IPS-15b (cell line): ENCODE data around the gene ERLEC1.
A peak's percentile ranks its signal among the peaks of the same experiment; 100 is the strongest.
"Not testable (repeated sequence)": the region's sequence is repeated elsewhere in the genome, so short reads cannot be mapped to it uniquely, and the experiment has no call there.

Source experiments
- H3K27me3 ChIP-seq: one replicate; pipeline ENCODE4 v1.6.1; 2013; ENCODE audit warnings: low read length; ENCODE audit not compliant: control insufficient read depth, insufficient read depth
- H3K36me3 ChIP-seq: one replicate; pipeline ENCODE4 v1.6.1; 2013; ENCODE audit warnings: low read length; ENCODE audit not compliant: control insufficient read depth, insufficient read depth
- H3K4me1 ChIP-seq: one replicate; pipeline ENCODE4 v1.6.1; 2013; ENCODE audit warnings: mild to moderate bottlenecking, low read length; ENCODE audit not compliant: control insufficient read depth, insufficient read depth
- H3K4me3 ChIP-seq: one replicate; pipeline ENCODE4 v1.5.1; 2013; ENCODE audit warnings: low read depth, low read length
- H3K9ac ChIP-seq: one replicate; pipeline ENCODE4 v1.6.1; 2013; ENCODE audit warnings: low read depth, mild to moderate bottlenecking, low read length
- H3K9me3 ChIP-seq: one replicate; pipeline ENCODE4 v1.6.1; 2013; ENCODE audit warnings: mild to moderate bottlenecking, low read length; ENCODE audit not compliant: control insufficient read depth, insufficient read depth

The ERLEC1 gene

GRCh38 chr2:53848062-53848461 is 61.2 kb downstream of the ERLEC1 start:
- no peaks in the 10 kb centered on the region for H3K9me3 ChIP-seq
- no peaks in the 10 kb centered on the region for H3K36me3 ChIP-seq
- H3K9ac ChIP-seq = no peak overlapping the region
- no peaks in the 10 kb centered on the region for H3K4me1 ChIP-seq
- H3K4me3 ChIP-seq = no peak overlapping the region
- H3K27me3 ChIP-seq = no peaks in the 10 kb centered on the region

GRCh38 chr2:53851052-53851757 is 64.4 kb downstream of the ERLEC1 start:
- H3K4me3 ChIP-seq, H3K36me3 ChIP-seq: not testable (repeated sequence)

GRCh38 chr2:53852532-53852931 is 65.7 kb downstream of the ERLEC1 start:
- H3K36me3 ChIP-seq = no peaks in the 10 kb centered on the region
- no peak overlapping the region for H3K9ac ChIP-seq
- H3K9me3 ChIP-seq = no peaks in the 10 kb centered on the region
- H3K4me1 ChIP-seq = no peaks in the 10 kb centered on the region
- no peak overlapping the region for H3K4me3 ChIP-seq
- no peaks in the 10 kb centered on the region for H3K27me3 ChIP-seq

More at GRCh38 chr2:53851052-53851757, 64.4 kb downstream of the ERLEC1 start:
- H3K27me3 ChIP-seq, H3K9me3 ChIP-seq, H3K9ac ChIP-seq, H3K4me1 ChIP-seq: not testable (repeated sequence)

- H3K36me3 ChIP-seq = no peaks in the 10 kb centered on the region
- H3K4me3 ChIP-seq = no peak overlapping the region
- H3K4me1 ChIP-seq = no peaks in the 10 kb centered on the region
- H3K9me3 ChIP-seq = no peaks in the 10 kb centered on the region
- no peak overlapping the region for H3K9ac ChIP-seq
- no peaks in the 10 kb centered on the region for H3K27me3 ChIP-seq
Measured at GRCh38 chr2:53854678-53855077, 67.8 kb downstream of the ERLEC1 start.

GRCh38 chr2:53856272-53856671 is 69.4 kb downstream of the ERLEC1 start:
- no peak overlapping the region for H3K9ac ChIP-seq
- H3K9me3 ChIP-seq = no peaks in the 10 kb centered on the region
- H3K4me3 ChIP-seq = no peak overlapping the region
- H3K4me1 ChIP-seq = peaks cover 5% of the 10 kb centered on the region
- H3K36me3 ChIP-seq = no peaks in the 10 kb centered on the region
- H3K27me3 ChIP-seq = no peaks in the 10 kb centered on the region

GRCh38 chr2:53859206-53860181 is 72.7 kb downstream of the ERLEC1 start, which contains the start of gene GPR75:
TSS of gene GPR75 (minus strand) at chr2:53859967. CDS start at chr2:53854756, 5,211 bp downstream.
- H3K9ac ChIP-seq = peak within 1 kb of the TSS; percentile 61
- H3K36me3 ChIP-seq = no peaks in the 10 kb centered on the region
- peak within 1 kb of the TSS; percentile 56 for H3K4me3 ChIP-seq
- H3K4me1 ChIP-seq = peaks cover 5% of the 10 kb centered on the region
- H3K27me3 ChIP-seq = no peaks in the 10 kb centered on the region
- H3K9me3 ChIP-seq = no peaks in the 10 kb centered on the region

GRCh38 chr2:53861824-53862223 is 75.0 kb downstream of the ERLEC1 start:
- no peak overlapping the region for H3K9ac ChIP-seq
- H3K36me3 ChIP-seq = no peaks in the 10 kb centered on the region
- H3K27me3 ChIP-seq = no peaks in the 10 kb centered on the region
- no peak overlapping the region for H3K4me3 ChIP-seq
- peaks cover 5% of the 10 kb centered on the region for H3K4me1 ChIP-seq
- no peaks in the 10 kb centered on the region for H3K9me3 ChIP-seq

GRCh38 chr2:53863538-53864227 is 76.8 kb downstream of the ERLEC1 start:
- Histone ChIP-seq H3K4me1 (peaks cover 5% of the 10 kb centered on the region), H3K27me3 (no peaks in the 10 kb centered on the region), H3K4me3 (no peak overlapping the region), H3K9me3 (no peaks in the 10 kb centered on the region), H3K9ac (no peak overlapping the region), H3K36me3 (peaks cover 5% of the 10 kb centered on the region)

- Histone ChIP-seq H3K36me3 (peaks cover 5% of the 10 kb centered on the region), H3K9ac (no peak overlapping the region), H3K4me1 (peaks cover 5% of the 10 kb centered on the region), H3K9me3 (no peaks in the 10 kb centered on the region), H3K4me3 (no peak overlapping the region), H3K27me3 (no peaks in the 10 kb centered on the region)
Measured at GRCh38 chr2:53865264-53865663, 78.4 kb downstream of the ERLEC1 start.

GRCh38 chr2:53865962-53866361 is 79.1 kb downstream of the ERLEC1 start:
- H3K9me3 ChIP-seq = no peaks in the 10 kb centered on the region
- H3K9ac ChIP-seq = no peak overlapping the region
- H3K4me1 ChIP-seq = no peaks in the 10 kb centered on the region
- no peak overlapping the region for H3K4me3 ChIP-seq
- no peaks in the 10 kb centered on the region for H3K27me3 ChIP-seq
- H3K36me3 ChIP-seq = peaks cover 5% of the 10 kb centered on the region

GRCh38 chr2:53867169-53867568 is 80.3 kb downstream of the ERLEC1 start:
- Histone ChIP-seq H3K9ac (no peak overlapping the region), H3K36me3 (peaks cover 5% of the 10 kb centered on the region), H3K4me1 (no peaks in the 10 kb centered on the region), H3K9me3 (no peaks in the 10 kb centered on the region), H3K27me3 (no peaks in the 10 kb centered on the region), H3K4me3 (no peak overlapping the region)
